Measurements from ENCODE around the gene DFFB.

GRCh38 chr1:3864884-3865283, 7.6 kb downstream of the DFFB start:
- TF ChIP-seq, protein P1, sequence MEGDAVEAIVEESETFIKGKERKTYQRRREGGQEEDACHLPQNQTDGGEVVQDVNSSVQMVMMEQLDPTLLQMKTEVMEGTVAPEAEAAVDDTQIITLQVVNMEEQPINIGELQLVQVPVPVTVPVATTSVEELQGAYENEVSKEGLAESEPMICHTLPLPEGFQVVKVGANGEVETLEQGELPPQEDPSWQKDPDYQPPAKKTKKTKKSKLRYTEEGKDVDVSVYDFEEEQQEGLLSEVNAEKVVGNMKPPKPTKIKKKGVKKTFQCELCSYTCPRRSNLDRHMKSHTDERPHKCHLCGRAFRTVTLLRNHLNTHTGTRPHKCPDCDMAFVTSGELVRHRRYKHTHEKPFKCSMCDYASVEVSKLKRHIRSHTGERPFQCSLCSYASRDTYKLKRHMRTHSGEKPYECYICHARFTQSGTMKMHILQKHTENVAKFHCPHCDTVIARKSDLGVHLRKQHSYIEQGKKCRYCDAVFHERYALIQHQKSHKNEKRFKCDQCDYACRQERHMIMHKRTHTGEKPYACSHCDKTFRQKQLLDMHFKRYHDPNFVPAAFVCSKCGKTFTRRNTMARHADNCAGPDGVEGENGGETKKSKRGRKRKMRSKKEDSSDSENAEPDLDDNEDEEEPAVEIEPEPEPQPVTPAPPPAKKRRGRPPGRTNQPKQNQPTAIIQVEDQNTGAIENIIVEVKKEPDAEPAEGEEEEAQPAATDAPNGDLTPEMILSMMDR (IDR thresholded peaks at IDR 0.05) = no peak
- no peak for TF ChIP-seq POLR2A (IDR thresholded peaks at IDR 0.05)
